Vagina (tissue), 2 donors: ENCODE data around the gene PDCL2.

ENCODE experiments used
- POLR2A ChIP-seq, 2 donors: fragments of 450-650 bp; IDR thresholded peaks; one replicate each; pipeline ENCODE4 v1.6.1; 2017; ENCODE audit warnings: antibody characterized with exemption in 2 of 2, mild to moderate bottlenecking in 2 of 2, moderate library complexity in 2 of 2
- POLR2AphosphoS5 ChIP-seq, 2 donors: sonication (generic); formaldehyde crosslinking; IDR thresholded peaks; one replicate each; pipeline ENCODE4 v1.9.0; 2017; ENCODE audit warnings: antibody characterized with exemption in 2 of 2, mild to moderate bottlenecking in 2 of 2, low read depth in 1 of 2; ENCODE audit not compliant: insufficient read depth in 1 of 2
- TF ChIP-seq, protein P1 (sequence below), 3 experiments: fragments of 450-650 bp in 2 of 3; fragments of 200-600 bp in 1 of 3; sonication (generic) in 1 of 3; IDR thresholded peaks; one replicate each; pipeline ENCODE4 v1.5.1; 2017 to 2019; ENCODE audit warnings: antibody characterized with exemption in 3 of 3, mild to moderate bottlenecking in 2 of 3, moderate library complexity in 2 of 3

DNA sequence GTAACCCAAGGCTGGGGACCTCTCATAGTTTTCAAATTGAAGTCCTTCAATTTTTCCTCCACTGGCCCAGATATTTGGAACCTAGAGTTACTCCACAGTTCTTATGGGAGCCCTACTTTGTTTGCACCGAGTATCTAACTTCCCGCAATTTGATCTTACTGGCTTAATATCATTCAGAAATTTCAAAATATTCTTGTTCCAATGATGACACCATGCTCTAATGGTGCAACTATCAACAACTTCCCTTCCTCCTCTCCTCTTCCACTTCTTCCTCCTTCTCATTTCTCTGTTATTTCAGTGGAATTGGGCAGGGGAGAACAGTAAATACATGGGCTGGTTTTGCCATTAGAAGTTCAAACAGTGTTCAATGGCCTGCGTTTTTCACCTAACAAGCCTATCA is 20.2 kb downstream of the PDCL2 start:
- TF ChIP-seq POLR2AphosphoS5 (IDR thresholded peaks at IDR 0.05; ENCODE audit: insufficient read depth in 1 of 2, low read depth in 1 of 2) = no peak
- TF ChIP-seq, protein P1, sequence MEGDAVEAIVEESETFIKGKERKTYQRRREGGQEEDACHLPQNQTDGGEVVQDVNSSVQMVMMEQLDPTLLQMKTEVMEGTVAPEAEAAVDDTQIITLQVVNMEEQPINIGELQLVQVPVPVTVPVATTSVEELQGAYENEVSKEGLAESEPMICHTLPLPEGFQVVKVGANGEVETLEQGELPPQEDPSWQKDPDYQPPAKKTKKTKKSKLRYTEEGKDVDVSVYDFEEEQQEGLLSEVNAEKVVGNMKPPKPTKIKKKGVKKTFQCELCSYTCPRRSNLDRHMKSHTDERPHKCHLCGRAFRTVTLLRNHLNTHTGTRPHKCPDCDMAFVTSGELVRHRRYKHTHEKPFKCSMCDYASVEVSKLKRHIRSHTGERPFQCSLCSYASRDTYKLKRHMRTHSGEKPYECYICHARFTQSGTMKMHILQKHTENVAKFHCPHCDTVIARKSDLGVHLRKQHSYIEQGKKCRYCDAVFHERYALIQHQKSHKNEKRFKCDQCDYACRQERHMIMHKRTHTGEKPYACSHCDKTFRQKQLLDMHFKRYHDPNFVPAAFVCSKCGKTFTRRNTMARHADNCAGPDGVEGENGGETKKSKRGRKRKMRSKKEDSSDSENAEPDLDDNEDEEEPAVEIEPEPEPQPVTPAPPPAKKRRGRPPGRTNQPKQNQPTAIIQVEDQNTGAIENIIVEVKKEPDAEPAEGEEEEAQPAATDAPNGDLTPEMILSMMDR (IDR thresholded peaks at IDR 0.05) = no peak
- TF ChIP-seq POLR2A (IDR thresholded peaks at IDR 0.05) = no peak
